DND-41 (cell line): ENCODE results near the gene TAF1B.

Experiments used
- CTCF ChIP-seq: IDR thresholded peaks from 2 replicates; pipeline ENCODE4 v1.5.1; 2012; ENCODE audit warnings: borderline replicate concordance, low read length, moderate library complexity, mild to moderate bottlenecking; ENCODE audit not compliant: poor library complexity, severe bottlenecking; ENCODE audit errors: extremely low read depth
- EZH2 ChIP-seq: IDR thresholded peaks from 3 replicates; pipeline ENCODE4 v1.6.1; 2012; ENCODE audit warnings: borderline replicate concordance, low read depth, mild to moderate bottlenecking, moderate library complexity, low read length, inconsistent platforms; ENCODE audit not compliant: severe bottlenecking

- TF ChIP-seq CTCF: no peak
- no peak for TF ChIP-seq EZH2
Measured at GRCh38 chr2:9910699-9911098, 67.4 kb downstream of the TAF1B start.
